Stomach smooth muscle (tissue), 2 donors: Measurements from ENCODE around the gene AKAP8.
"Not testable (repeated sequence)": the region's sequence is repeated elsewhere in the genome, so short reads cannot be mapped to it uniquely, and the experiment has no call there.

Experiments
- H3K27ac ChIP-seq: one replicate; pipeline ENCODE4 v1.7.0; 2013; ENCODE audit warnings: mild to moderate bottlenecking, low read length, inconsistent platforms
- H3K27me3 ChIP-seq, 2 donors: one replicate each; pipeline ENCODE4 v1.7.0; 2013; ENCODE audit warnings: low read length in 2 of 2; ENCODE audit not compliant: insufficient read depth in 2 of 2, control insufficient read depth in 1 of 2
- H3K36me3 ChIP-seq, 2 donors: one replicate each; pipeline ENCODE4 v1.7.0; 2013; ENCODE audit warnings: low read length in 2 of 2; ENCODE audit not compliant: control insufficient read depth in 2 of 2, insufficient read depth in 2 of 2
- H3K4me1 ChIP-seq: one replicate; pipeline ENCODE4 v1.7.0; 2013; ENCODE audit warnings: low read length; ENCODE audit not compliant: control insufficient read depth, insufficient read depth
- H3K4me3 ChIP-seq, 2 donors: one replicate each; pipeline ENCODE4 v1.7.0; 2013; ENCODE audit warnings: low read length in 2 of 2
- H3K9ac ChIP-seq, 2 donors: one replicate each; pipeline ENCODE4 v1.7.0; 2013; ENCODE audit warnings: low read length in 2 of 2, mild to moderate bottlenecking in 1 of 2
- H3K9me3 ChIP-seq, 2 donors: one replicate each; pipeline ENCODE4 v1.7.0; 2013; ENCODE audit warnings: low read length in 2 of 2; ENCODE audit not compliant: control insufficient read depth in 2 of 2
- donor health status: healthy.
- donor health status: Pancreatic carcinoma.

The AKAP8 gene

GRCh38 chr19:15395251-15395650 lies 15.7 kb upstream of the AKAP8 start:
- H3K4me1 ChIP-seq, H3K9ac ChIP-seq, H3K27ac ChIP-seq, H3K4me3 ChIP-seq, H3K27me3 ChIP-seq, H3K9me3 ChIP-seq: not testable (repeated sequence)
- peaks cover 43 to 49% of the 10 kb centered on the region in 2 donors for H3K36me3 ChIP-seq

- no peaks in the 10 kb centered on the region for H3K27me3 ChIP-seq
- H3K36me3 ChIP-seq = peaks cover 37 to 42% of the 10 kb centered on the region in 2 donors
Measured at GRCh38 chr19:15394426-15394825, 14.8 kb upstream of the AKAP8 start.

DNA sequence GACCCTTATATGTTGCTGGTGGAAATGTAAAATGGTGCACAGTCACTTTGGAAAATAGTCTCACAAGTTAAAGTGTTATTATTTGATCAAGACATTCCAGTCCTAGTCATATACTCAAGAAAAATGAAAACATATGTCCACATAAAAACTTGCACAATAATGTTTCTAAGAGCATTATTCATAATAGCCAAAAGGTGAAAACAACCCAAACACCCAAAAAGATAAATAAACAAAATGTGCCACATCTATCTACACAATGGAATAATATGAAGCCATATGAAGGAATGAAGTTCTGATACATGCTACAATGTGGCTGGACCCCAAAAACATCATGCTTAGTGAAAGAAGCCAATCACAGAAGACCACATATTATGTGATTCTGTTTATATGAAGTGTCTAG lies 14.4 kb upstream of the AKAP8 start:
- peaks cover 32 to 37% of the 10 kb centered on the region in 2 donors for H3K36me3 ChIP-seq
- no peak overlapping the region for H3K9ac ChIP-seq
- no peak overlapping the region for H3K27ac ChIP-seq
- no peak overlapping the region for H3K4me3 ChIP-seq
- H3K4me1 ChIP-seq = peaks cover 6% of the 10 kb centered on the region
- no peaks in the 10 kb centered on the region for H3K9me3 ChIP-seq
- no peaks in the 10 kb centered on the region for H3K27me3 ChIP-seq

More at GRCh38 chr19:15394426-15394825, 14.8 kb upstream of the AKAP8 start:
- Histone ChIP-seq H3K4me1 (peaks cover 6% of the 10 kb centered on the region), H3K27ac (no peak overlapping the region), H3K9me3 (no peaks in the 10 kb centered on the region), H3K9ac (no peak overlapping the region), H3K4me3 (no peak overlapping the region)

GRCh38 chr19:15390814-15391213 lies 11.2 kb upstream of the AKAP8 start:
- Histone ChIP-seq H3K27ac (no peak overlapping the region), H3K9ac (no peak overlapping the region), H3K36me3 (peaks cover 11 to 12% of the 10 kb centered on the region in 2 donors), H3K27me3 (no peaks in the 10 kb centered on the region), H3K9me3 (no peaks in the 10 kb centered on the region), H3K4me3 (no peak overlapping the region), H3K4me1 (peaks cover 6% of the 10 kb centered on the region)

DNA sequence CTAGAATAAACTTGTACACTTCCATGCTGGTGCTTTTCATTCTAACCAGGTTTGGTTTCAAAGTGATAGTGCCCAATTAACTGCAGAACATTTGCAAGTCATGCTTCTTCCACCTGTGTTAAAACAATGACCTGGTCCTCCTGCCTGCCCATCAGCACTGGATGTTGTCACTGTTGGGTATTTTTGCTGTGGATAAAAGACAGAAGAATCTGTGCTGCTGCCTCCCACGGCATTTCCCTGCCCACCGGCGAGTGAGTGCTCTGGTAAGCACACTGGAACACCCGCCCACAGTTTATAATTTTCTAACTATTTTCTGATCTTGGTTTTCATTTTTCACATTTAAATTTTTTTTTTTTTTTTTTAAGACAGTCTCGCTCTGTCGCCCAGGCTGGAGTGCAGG lies 2.3 kb upstream of the AKAP8 start:
- peaks cover 0 to 6% of the 10 kb centered on the region in 2 donors for H3K36me3 ChIP-seq
- no peak overlapping the region for H3K4me3 ChIP-seq
- no peak overlapping the region for H3K27ac ChIP-seq
- no peak overlapping the region for H3K9ac ChIP-seq
- no peaks in the 10 kb centered on the region for H3K9me3 ChIP-seq
- H3K4me1 ChIP-seq = peaks cover 21% of the 10 kb centered on the region
- no peaks in the 10 kb centered on the region for H3K27me3 ChIP-seq

GRCh38 chr19:15381429-15381828 lies 1.8 kb upstream of the AKAP8 start:
- Histone ChIP-seq H3K27me3 (no peaks in the 10 kb centered on the region), H3K36me3 (peaks cover 0 to 5% of the 10 kb centered on the region in 2 donors), H3K27ac (no peak overlapping the region), H3K4me3 (no peak overlapping the region), H3K9me3 (no peaks in the 10 kb centered on the region), H3K4me1 (peaks cover 24% of the 10 kb centered on the region), H3K9ac (no peak overlapping the region)

DNA sequence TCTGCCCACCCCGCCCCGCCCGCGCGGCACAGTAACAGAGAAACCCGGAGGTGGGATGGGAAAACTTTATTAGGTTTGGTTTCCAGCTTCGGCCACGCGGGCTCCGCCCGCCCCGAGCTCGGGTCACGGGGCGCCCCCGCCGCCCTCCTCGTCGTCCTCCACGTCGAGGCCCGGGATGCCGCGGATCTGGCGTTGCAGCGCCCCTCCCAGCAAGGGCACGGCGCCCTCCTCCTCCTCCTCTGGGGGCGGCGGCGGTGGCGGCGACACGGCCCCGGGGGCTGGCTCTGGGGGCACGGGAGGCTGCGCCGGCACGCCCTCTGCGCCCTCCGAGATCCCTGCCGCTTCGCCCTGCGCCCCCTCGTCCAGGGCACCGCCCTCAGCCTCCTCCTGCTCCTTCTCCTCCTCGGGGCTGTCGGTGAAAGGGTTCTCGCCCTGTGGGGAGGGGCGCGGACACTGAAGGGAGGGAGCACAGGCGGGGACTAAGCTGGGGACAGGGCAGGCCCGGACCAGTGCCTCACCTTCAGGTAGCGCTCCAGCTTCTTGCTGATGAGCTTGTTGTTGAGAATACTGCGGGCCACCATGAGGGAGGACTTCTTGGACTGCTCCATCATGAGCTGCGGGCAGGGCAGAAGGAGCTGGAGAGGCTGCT lies 536 bp upstream of the AKAP8 start:
- Histone ChIP-seq H3K9me3 (no peaks in the 10 kb centered on the region), H3K4me3 (peak overlapping the region; percentile 71 to 99), H3K9ac (peak overlapping the region; percentile 62 to 66), H3K4me1 (peaks cover 27% of the 10 kb centered on the region), H3K36me3 (peaks cover 0 to 3% of the 10 kb centered on the region in 2 donors), H3K27ac (peak overlapping the region; percentile 96), H3K27me3 (no peaks in the 10 kb centered on the region)

- H3K4me3 ChIP-seq = peak overlapping the region; percentile 99
- H3K9me3 ChIP-seq = no peaks in the 10 kb centered on the region
- no peaks in the 10 kb centered on the region for H3K27me3 ChIP-seq
- peak overlapping the region; percentile 96 to 98 for H3K9ac ChIP-seq
- H3K4me1 ChIP-seq = peaks cover 42% of the 10 kb centered on the region
- peaks cover 0 to 5% of the 10 kb centered on the region in 2 donors for H3K36me3 ChIP-seq
- peak overlapping the region; percentile 96 for H3K27ac ChIP-seq
Measured at GRCh38 chr19:15378534-15379082, 979 bp downstream of the AKAP8 start.

DNA sequence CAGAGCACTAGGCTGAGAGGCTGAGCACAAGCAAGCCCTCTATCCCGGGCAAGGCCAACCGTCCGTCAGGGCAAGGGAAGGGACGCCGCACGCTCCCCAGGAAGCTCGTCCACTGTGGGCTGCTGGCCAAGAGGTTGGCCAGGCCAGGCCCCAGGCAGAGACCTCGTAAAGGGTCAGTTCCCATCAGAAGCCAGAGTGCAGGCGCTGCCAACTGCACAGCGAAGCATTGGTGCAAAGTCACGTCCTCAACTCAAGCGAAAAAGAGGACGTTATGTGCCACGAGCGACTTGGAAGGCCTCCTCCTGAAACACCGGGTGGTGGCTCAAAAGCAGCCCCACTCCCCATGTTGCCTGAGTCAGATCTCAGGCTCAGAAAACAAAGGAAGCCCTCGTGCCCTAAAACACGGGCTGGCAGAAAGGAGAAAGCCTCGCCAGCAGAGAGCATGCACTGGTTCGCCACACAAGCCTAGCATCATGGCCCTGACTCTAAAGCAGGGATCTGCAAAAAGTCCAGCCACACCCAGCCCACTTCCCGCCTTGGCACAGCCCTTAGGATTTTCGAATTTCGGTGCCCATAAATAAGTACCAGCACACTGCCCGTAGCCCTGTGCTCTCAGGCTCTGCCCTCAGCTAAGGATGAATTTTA lies 4.7 kb downstream of the AKAP8 start:
- Histone ChIP-seq H3K9me3 (no peaks in the 10 kb centered on the region), H3K27me3 (no peaks in the 10 kb centered on the region), H3K4me3 (no peak overlapping the region), H3K4me1 (peaks cover 43% of the 10 kb centered on the region), H3K36me3 (peaks cover 25 to 30% of the 10 kb centered on the region in 2 donors), H3K27ac (no peak overlapping the region), H3K9ac (no peak overlapping the region)

DNA sequence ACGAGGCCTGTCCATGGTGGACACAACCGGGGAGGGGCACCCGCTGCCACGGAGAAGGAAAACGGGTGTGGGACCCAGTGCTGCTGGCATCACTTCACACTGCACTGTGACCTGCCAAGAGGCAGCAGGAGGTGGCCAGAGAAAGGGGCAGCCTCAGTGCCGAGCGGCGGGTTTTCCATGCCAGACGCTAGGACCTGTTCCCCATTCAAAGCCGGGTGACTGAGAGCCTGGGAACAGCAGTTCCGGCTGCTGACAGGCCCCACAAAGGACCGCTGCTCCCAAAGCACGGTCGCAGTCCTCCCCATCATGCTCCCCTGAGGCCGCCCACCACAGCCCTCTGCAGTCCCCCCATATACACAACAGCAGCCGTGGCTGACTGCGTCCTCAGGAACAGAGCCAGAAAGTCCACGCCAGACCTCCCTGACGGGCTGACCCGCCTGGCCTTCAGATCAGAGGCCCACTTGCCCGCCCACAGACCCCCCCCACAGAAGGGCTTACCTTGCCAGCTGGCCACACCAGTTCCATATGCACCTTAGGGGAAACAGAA lies 5.4 kb downstream of the AKAP8 start:
- Histone ChIP-seq H3K36me3 (peaks cover 32 to 35% of the 10 kb centered on the region in 2 donors), H3K9ac (no peak overlapping the region), H3K4me3 (no peak overlapping the region), H3K27me3 (no peaks in the 10 kb centered on the region), H3K4me1 (peaks cover 43% of the 10 kb centered on the region), H3K9me3 (no peaks in the 10 kb centered on the region), H3K27ac (no peak overlapping the region)
